HEK293 (cell line): ENCODE results near the gene GUCA1A.
A peak's percentile ranks its signal among the peaks of the same experiment; 100 is the strongest.

Experiments
- CTCF ChIA-PET: fragments of 350-600 bp; formaldehyde crosslinking; extraction: SDS; loops from one replicate; lab custom pipeline; 2021; ENCODE audit warnings: antibody characterized with exemption; lab: Yijun Ruan, JAX
- POLR2A ChIA-PET: fragments of 300-600 bp; formaldehyde crosslinking; extraction: SDS; loops from one replicate; lab custom pipeline; 2020; ENCODE audit warnings: antibody characterized with exemption, inconsistent platforms; lab: Yijun Ruan, JAX
- H3K27ac ChIP-seq: fragments of 200-500 bp; sonication (Bioruptor generic); 2 replicates; pipeline ENCODE4 v1.5.1; 2014; ENCODE audit warnings: low read depth, low read length, control low read depth, inconsistent platforms; ENCODE audit errors: extremely low read depth
- H3K36me3 ChIP-seq, 2 experiments: fragments of 200-500 bp in 1 of 2; sonication (Bioruptor generic) in 1 of 2; 1 replicate in 1 of 2; 2 replicates in 1 of 2; pipeline ENCODE4 v1.5.1; 2014 to 2017; ENCODE audit warnings: inconsistent platforms in 2 of 2, low read length in 2 of 2; ENCODE audit not compliant: control insufficient read depth in 2 of 2, insufficient read depth in 1 of 2
- H3K4me1 ChIP-seq: fragments of 200-500 bp; sonication (Bioruptor generic); 2 replicates; pipeline ENCODE4 v1.5.1; 2014; ENCODE audit warnings: mild to moderate bottlenecking, low read length, inconsistent platforms; ENCODE audit not compliant: control insufficient read depth, insufficient read depth
- H3K4me3 ChIP-seq: 2 replicates; pipeline ENCODE4 v1.5.1; 2011; ENCODE audit warnings: low read depth, mild to moderate bottlenecking, control low read depth, low read length, moderate library complexity
- H3K9me3 ChIP-seq: fragments of 200-500 bp; sonication (Bioruptor generic); 2 replicates; pipeline ENCODE4 v1.5.1; 2014; ENCODE audit warnings: low read depth, low read length, inconsistent platforms; ENCODE audit not compliant: control insufficient read depth, insufficient read depth
- CTCF ChIP-seq: fragments of 450-650 bp; formaldehyde crosslinking; IDR thresholded peaks from 2 replicates; pipeline ENCODE4 v1.5.1; 2016; ENCODE audit warnings: missing biosample characterization, missing genetic modification characterization
- REST ChIP-seq: fragments of 450-650 bp; formaldehyde crosslinking; IDR thresholded peaks from 2 replicates; pipeline ENCODE4 v1.5.1; 2016; ENCODE audit warnings: missing biosample characterization, missing genetic modification characterization
- ZNF112 ChIP-seq: fragments of 450-650 bp; formaldehyde crosslinking; IDR thresholded peaks from 2 replicates; pipeline ENCODE4 v1.5.0; 2017; ENCODE audit warnings: missing biosample characterization, missing genetic modification characterization
- ZNF157 ChIP-seq: fragments of 450-650 bp; formaldehyde crosslinking; IDR thresholded peaks from 2 replicates; pipeline ENCODE4 v1.5.1; 2016; ENCODE audit warnings: missing biosample characterization, missing genetic modification characterization
- ZNF280C ChIP-seq: fragments of 450-650 bp; formaldehyde crosslinking; IDR thresholded peaks from 2 replicates; pipeline ENCODE4 v1.5.1; 2016; ENCODE audit warnings: missing biosample characterization, missing genetic modification characterization
- ZNF292 ChIP-seq: fragments of 450-650 bp; formaldehyde crosslinking; IDR thresholded peaks from 2 replicates; pipeline ENCODE4 v1.5.1; 2016; ENCODE audit warnings: low read depth, missing biosample characterization, missing genetic modification characterization, borderline replicate concordance
- ZSCAN4 ChIP-seq: fragments of 450-650 bp; formaldehyde crosslinking; IDR thresholded peaks from 2 replicates; pipeline ENCODE4 v1.5.1; 2017; ENCODE audit warnings: missing biosample characterization, missing genetic modification characterization

GUCA1A gene

GRCh38 chr6:42177514-42178364, 4.6 kb downstream of the GUCA1A start (continued):
- no peak for TF ChIP-seq ZNF112

- POLR2A ChIA-PET, result no interaction called here
- Histone ChIP-seq H3K9me3 (no peaks in the 10 kb centered on the region), H3K36me3 (no peaks in the 10 kb centered on the region), H3K4me3 (no peak overlapping the region), H3K4me1 (no peaks in the 10 kb centered on the region), H3K27ac (no peak overlapping the region)
- TF ChIP-seq ZNF157 (tag by site-specific recombination) (no peak), CTCF (tag by site-specific recombination) (peak; percentile 74)
- CTCF ChIA-PET, result interaction anchor here (0.6 to 0.9 kb wide), 2 partner anchors 35 to 316 kb away, joined by 3 to 5 read pairs; no protein-coding TSS in a partner anchor
Observed at GRCh38 chr6:42179261-42179944, 6.2 kb downstream of the GUCA1A start.

GRCh38 chr6:42179945-42180313, 6.8 kb downstream of the GUCA1A start:
- TF ChIP-seq ZNF280C (no peak), ZNF292 (no peak)
- ChIA-PET CTCF (interaction anchor here (0.6 to 0.9 kb wide), 2 partner anchors 35 to 317 kb away, joined by 3 to 5 read pairs; no protein-coding TSS in a partner anchor), POLR2A (no interaction called here)
- Histone ChIP-seq H3K4me3 (no peak overlapping the region), H3K4me1 (no peaks in the 10 kb centered on the region), H3K9me3 (no peaks in the 10 kb centered on the region), H3K36me3 (no peaks in the 10 kb centered on the region), H3K27ac (no peak overlapping the region)

GRCh38 chr6:42182101-42182500, 8.9 kb downstream of the GUCA1A start:
- H3K36me3 ChIP-seq, result no peaks in the 10 kb centered on the region
- H3K9me3 ChIP-seq, result no peaks in the 10 kb centered on the region
- TF ChIP-seq ZSCAN4 (peak; percentile 29; the same call in 1 of the 2 replicates), REST (tag by site-specific recombination) (no peak)
- H3K4me1 ChIP-seq, result no peaks in the 10 kb centered on the region
- ChIA-PET CTCF (interaction anchor here (0.6 kb wide), 1 partner anchor 46 kb away, joined by 3 read pairs; no protein-coding TSS in a partner anchor), POLR2A (interaction anchor here (0.6 kb wide), 1 partner anchor 45 kb away, joined by 7 read pairs; no protein-coding TSS in a partner anchor)
- H3K4me3 ChIP-seq, result no peak overlapping the region
- H3K27ac ChIP-seq, result no peak overlapping the region
